Keratinocyte (primary cell): ENCODE data around the gene AMACR.

ENCODE experiments used
- EZH2 ChIP-seq: IDR thresholded peaks from one replicate; pipeline ENCODE4 v1.6.1; 2012; ENCODE audit warnings: inconsistent platforms, mild to moderate bottlenecking, low read length, moderate library complexity
- TF ChIP-seq, protein P1 (sequence below), 3 experiments: IDR thresholded peaks in 1 of 3; conservative IDR thresholded peaks in 1 of 3; optimal IDR thresholded peaks in 1 of 3; 2 replicates in 2 of 3; 3 replicates in 1 of 3; pipeline versions ENCODE3 to v1.5.1; 2011; ENCODE audit warnings: low read length in 3 of 3, mild to moderate bottlenecking in 3 of 3, moderate library complexity in 2 of 3, control low read depth in 1 of 3, inconsistent platforms in 1 of 3; ENCODE audit not compliant: insufficient read depth in 2 of 3; ENCODE audit errors: extremely low read depth in 1 of 3

DNA sequence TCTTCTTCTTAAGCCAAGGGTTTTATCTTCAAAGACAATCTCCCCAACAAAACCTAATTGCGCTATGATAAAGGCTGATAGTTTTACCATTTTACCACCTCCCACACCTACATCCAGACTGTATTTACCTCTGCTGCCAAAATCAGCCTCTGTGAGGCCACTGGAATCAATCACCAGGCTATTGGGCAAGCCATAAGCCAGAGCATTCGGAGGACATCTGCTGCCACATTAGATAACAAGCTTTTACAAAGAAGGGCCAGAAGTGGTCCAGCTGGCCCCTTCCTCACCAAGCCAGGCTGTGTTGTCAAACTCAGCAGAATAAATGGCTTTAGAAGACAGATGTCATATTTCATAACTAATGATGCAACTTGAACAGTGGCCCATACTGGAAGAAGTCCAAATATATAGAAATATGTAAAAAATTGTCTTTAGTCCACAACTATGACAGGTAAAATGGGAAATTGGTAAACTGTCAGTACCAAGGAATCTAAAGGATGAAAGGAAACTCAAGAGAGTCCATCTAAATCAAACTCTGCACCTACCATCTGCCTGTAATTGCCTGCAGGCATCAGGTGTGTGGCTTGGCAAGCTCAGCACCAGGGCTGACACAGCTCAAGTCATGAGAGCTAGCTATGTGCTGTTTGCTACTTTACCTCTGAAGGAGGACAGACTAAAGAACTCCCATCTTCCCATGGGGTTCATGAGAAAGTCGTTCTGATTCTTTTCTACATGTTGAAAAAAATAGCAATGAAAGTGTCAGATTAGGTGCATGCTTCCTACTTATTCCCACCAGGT is 39.4 kb downstream of the AMACR start:
- TF ChIP-seq, protein P1, sequence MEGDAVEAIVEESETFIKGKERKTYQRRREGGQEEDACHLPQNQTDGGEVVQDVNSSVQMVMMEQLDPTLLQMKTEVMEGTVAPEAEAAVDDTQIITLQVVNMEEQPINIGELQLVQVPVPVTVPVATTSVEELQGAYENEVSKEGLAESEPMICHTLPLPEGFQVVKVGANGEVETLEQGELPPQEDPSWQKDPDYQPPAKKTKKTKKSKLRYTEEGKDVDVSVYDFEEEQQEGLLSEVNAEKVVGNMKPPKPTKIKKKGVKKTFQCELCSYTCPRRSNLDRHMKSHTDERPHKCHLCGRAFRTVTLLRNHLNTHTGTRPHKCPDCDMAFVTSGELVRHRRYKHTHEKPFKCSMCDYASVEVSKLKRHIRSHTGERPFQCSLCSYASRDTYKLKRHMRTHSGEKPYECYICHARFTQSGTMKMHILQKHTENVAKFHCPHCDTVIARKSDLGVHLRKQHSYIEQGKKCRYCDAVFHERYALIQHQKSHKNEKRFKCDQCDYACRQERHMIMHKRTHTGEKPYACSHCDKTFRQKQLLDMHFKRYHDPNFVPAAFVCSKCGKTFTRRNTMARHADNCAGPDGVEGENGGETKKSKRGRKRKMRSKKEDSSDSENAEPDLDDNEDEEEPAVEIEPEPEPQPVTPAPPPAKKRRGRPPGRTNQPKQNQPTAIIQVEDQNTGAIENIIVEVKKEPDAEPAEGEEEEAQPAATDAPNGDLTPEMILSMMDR (optimal IDR thresholded peaks at IDR 0.05 in 1 of 3, IDR thresholded peaks at IDR 0.05 in 1 of 3, conservative IDR thresholded peaks at IDR 0.05 in 1 of 3; ENCODE audit: extremely low read depth in 1 of 3, insufficient read depth in 2 of 3, low read length in 3 of 3) = no peak
- no peak for TF ChIP-seq EZH2
